ENCODE measurements around the gene CLCN2.

The CLCN2 gene

DNA sequence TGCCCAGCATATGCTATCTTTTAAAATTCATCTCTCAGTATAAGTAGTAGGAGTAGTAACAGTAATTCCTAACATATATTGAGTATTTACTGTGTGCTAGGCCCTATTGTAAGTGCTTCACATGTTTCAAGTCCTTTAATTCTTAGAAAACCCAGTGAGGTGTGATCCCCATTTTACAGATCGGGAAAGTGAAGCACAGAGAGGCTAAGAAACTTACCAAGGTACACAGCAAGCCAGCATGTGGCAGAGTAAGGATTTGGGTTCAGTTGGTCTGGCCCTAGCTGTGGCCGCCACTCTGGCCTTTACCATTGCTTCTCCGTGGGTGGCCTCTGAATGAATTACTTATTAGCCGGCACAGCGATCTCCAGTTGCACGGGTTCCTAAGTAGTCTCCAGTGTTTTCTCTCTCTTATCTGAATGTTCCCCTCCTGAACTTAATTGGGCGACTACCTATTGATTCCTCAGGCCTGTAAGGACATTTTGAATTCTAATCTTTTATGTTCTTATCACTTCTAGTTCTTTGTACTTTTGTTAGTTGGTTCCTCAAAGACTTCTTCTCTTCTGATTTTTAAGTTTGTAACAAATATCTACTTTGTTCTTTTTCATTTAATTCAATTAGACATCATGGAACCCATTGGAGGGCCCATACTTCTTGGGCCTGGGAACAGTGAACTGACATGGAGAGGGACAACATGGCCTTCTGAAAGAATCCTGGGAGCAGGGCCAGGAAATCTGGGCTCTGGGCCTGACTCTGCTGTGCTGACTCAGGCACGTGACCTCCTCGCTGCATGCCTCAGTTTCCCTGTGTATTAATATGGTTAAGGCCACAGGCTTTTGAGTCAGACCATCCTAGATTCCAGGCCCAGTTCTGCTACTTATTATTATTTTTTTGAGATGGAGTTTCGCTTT lies 11.6 kb downstream of the CLCN2 start:
- no peak for DNase-seq (ENCODE audit: low read depth)
- TF ChIP-seq CTCF (IDR thresholded peaks at IDR 0.05; ENCODE audit: control insufficient read depth, extremely low read depth, insufficient read depth): no peak
- H3K4me3 ChIP-seq (ENCODE audit: low read depth, low read length): no peak overlapping the region

DNA sequence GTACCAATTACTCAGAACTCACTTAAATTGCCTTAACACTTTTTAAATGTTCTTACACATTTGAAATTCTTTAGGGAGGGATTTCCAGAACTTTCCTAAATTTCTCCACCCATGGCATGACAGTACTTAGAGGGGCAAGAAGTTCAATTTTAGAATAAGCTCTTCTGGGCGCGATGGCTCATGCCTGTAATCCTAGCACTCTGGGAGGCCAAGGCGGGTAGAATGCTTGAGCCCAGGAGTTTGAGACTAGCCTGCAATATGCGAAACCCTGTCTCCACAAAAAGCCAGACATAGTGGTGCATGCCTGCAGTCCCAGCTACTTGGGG lies 13.4 kb downstream of the CLCN2 start:
- no peak overlapping the region for H3K4me3 ChIP-seq (ENCODE audit: low read depth, low read length)
- TF ChIP-seq CTCF (IDR thresholded peaks at IDR 0.05; ENCODE audit: control insufficient read depth, extremely low read depth, insufficient read depth): no peak
- no peak for DNase-seq (ENCODE audit: low read depth)

GRCh38 chr3:184347321-184348056 lies 13.9 kb downstream of the CLCN2 start:
- no peak for TF ChIP-seq CTCF (IDR thresholded peaks at IDR 0.05; ENCODE audit: control insufficient read depth, extremely low read depth, insufficient read depth)
- H3K4me3 ChIP-seq (ENCODE audit: low read depth, low read length): no peak overlapping the region
- no peak for DNase-seq (ENCODE audit: low read depth)

- no peak for DNase-seq (ENCODE audit: low read depth)
- no peak overlapping the region for H3K4me3 ChIP-seq (ENCODE audit: low read depth, low read length)
- no peak for TF ChIP-seq CTCF (IDR thresholded peaks at IDR 0.05; ENCODE audit: control insufficient read depth, extremely low read depth, insufficient read depth)
Observed at GRCh38 chr3:184346480-184347190, 14.8 kb downstream of the CLCN2 start.

DNA sequence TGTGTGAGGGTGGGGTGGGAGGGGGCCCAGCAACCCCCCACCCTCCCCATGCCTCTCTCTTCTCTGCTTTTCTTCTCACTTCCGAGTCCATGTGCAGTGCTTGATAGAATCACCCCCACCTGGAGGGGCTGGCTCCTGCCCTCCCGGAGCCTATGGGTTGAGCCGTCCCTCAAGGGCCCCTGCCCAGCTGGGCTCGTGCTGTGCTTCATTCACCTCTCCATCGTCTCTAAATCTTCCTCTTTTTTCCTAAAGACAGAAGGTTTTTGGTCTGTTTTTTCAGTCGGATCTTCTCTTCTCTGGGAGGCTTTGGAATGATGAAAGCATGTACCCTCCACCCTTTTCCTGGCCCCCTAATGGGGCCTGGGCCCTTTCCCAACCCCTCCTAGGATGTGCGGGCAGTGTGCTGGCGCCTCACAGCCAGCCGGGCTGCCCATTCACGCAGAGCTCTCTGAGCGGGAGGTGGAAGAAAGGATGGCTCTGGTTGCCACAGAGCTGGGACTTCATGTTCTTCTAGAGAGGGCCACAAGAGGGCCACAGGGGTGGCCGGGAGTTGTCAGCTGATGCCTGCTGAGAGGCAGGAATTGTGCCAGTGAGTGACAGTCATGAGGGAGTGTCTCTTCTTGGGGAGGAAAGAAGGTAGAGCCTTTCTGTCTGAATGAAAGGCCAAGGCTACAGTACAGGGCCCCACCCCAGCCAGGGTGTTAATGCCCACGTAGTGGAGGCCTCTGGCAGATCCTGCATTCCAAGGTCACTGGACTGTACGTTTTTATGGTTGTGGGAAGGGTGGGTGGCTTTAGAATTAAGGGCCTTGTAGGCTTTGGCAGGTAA lies 15.9 kb downstream of the CLCN2 start:
- peak; percentile 62 for TF ChIP-seq CTCF (IDR thresholded peaks at IDR 0.05; ENCODE audit: control insufficient read depth, extremely low read depth, insufficient read depth)
- peak; percentile 85 for DNase-seq (ENCODE audit: low read depth)
- H3K4me3 ChIP-seq (ENCODE audit: low read depth, low read length): no peak overlapping the region

- DNase-seq (ENCODE audit: low read depth): no peak
- TF ChIP-seq CTCF (IDR thresholded peaks at IDR 0.05; ENCODE audit: control insufficient read depth, extremely low read depth, insufficient read depth): no peak
- no peak overlapping the region for H3K4me3 ChIP-seq (ENCODE audit: low read depth, low read length)
Observed at GRCh38 chr3:184344579-184345316, 16.7 kb downstream of the CLCN2 start.
